ENCODE data around the gene STRADA. TPM values are rescaled to one million over a fixed set of nuclear protein-coding genes. Genes with fewer than 3 reads are reported as not detected.

The STRADA gene, protein sequence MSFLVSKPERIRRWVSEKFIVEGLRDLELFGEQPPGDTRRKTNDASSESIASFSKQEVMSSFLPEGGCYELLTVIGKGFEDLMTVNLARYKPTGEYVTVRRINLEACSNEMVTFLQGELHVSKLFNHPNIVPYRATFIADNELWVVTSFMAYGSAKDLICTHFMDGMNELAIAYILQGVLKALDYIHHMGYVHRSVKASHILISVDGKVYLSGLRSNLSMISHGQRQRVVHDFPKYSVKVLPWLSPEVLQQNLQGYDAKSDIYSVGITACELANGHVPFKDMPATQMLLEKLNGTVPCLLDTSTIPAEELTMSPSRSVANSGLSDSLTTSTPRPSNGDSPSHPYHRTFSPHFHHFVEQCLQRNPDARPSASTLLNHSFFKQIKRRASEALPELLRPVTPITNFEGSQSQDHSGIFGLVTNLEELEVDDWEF
- 13.1 and 17.3 TPM in 2 replicates for polyA plus RNA-seq

DNA sequence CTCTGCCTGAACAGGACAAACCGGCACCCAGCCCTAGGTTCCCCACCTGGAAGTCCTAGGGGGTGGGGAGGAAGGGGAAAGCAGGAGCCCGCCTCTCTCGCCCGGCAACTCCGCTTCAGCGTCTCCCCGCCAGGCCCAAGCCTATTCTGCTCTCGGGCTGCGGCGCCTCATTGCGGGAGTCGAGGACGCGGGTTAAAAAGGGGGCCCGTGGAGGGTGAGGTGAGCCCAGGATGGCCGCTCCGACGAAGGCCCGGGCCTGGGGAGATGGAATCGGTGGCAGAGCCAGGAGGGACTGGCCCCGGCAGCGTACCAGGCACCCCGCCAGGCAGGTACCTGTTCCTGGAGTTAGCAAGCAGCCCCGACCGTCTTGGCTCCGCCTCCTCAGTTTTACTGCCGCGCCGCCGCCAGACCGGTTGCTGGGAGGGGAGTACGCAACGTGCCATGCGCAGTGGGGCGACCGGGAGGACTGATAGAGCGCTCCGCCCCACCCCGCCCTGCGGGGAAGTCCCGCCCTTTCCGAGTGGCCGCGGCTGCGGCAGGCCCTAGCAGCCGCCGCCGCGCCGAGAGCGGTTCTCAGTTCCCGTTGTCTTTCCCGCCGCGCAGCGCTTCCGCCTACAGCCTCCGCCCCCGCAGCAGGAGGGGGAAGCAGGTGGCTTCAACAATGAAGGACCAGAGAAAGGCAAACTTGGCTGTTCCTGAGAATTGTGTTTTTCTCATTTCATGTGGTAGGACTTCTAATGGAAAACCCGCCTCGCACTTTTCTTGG is at the start of gene STRADA:
Gene STRADA (minus strand): TSS at position 392 of the 766 bp plus-strand sequence. CDS start 13,430 bp downstream, outside the sequence.

DNA sequence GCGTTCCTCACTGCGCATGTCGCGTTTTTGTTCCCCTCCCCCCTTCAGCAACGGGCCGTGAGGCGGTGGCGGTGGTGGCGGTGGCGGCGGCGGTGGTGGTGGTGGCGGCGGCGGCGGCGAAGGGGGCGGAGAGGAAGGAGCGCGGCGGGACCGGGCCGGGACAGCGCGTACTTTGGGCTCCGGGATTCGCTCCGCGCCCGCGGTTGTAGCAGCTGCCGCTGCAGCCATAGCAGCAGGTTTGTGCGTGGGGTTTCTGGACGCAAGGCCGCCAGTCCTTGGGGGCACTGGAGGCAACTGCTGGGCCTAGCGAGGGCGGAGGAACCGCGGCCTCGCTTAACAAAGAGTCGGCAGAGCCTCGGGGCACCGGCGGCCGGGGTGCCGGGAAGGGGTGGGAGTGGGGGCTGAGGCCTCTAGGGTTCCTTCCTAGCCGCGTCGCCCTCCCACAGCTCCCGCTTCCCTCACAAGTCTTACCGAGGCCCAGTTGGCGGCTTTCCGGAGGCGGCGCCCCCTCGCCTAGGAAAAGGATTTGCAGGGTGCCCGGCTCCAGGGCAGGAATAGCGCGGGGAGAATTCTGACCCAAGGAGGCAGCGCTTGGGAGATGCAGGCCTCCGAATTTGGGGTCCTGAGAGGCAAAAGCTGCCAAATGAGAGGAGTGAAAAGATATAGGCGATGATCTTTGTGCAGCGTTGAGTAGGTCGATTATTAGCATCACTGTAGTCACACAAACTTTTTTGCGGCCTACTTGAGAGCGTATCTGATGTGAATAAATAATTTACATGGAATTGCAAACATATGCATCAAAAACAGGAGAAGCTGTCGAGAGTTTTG is 32.8 kb upstream of the STRADA start, which contains the start of gene DDX42:
Gene DDX42 (plus strand): TSS at position 30 of the 828 bp plus-strand sequence. CDS start 12,880 bp downstream, outside the sequence.

DNA sequence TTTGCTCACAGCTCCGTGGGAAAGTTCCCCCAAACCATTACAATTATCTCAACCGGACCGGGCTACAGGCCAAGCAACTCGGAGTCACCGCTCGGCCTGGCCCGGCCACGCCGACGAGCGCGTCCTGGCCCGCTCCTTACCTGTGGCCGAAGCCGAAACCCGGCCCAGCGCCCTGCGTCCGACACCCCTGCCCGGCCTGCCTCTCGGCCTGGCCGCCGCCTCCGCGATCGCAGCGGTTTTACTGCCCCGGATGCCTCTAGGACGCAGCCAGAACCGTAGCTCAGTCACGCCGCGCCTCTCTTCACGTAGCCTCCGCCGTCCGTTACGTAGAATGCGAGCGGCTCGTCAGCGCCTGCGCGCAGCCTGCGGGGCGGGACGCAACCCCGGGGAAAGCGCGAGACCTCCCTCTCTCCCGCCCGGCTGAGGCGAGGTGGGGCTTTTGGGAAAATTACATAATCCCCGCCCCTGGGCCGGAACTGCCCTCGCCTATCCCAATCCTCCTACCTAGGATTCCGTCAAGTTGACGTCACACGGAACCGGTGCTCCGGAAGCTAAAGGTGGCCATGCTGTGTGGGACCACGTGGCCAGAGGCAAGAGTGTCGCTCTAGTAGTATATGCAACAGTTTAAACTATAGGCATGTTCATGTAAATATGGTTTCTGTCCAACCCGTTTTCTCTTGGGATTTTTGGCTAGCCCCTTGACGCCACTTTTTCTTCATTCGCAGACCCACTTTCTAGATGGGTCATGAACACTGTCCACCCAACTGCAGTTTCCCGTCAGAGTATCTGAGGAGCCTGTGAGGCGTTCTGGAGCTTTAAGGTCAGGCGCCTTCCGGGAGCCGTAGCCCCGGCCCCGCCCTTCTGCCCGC is 31.9 kb upstream of the STRADA start, which contains the start of gene CCDC47:
Gene CCDC47 (minus strand): TSS at position 326 of the 869 bp plus-strand sequence. CDS start 7,422 bp downstream, outside the sequence.

DNA sequence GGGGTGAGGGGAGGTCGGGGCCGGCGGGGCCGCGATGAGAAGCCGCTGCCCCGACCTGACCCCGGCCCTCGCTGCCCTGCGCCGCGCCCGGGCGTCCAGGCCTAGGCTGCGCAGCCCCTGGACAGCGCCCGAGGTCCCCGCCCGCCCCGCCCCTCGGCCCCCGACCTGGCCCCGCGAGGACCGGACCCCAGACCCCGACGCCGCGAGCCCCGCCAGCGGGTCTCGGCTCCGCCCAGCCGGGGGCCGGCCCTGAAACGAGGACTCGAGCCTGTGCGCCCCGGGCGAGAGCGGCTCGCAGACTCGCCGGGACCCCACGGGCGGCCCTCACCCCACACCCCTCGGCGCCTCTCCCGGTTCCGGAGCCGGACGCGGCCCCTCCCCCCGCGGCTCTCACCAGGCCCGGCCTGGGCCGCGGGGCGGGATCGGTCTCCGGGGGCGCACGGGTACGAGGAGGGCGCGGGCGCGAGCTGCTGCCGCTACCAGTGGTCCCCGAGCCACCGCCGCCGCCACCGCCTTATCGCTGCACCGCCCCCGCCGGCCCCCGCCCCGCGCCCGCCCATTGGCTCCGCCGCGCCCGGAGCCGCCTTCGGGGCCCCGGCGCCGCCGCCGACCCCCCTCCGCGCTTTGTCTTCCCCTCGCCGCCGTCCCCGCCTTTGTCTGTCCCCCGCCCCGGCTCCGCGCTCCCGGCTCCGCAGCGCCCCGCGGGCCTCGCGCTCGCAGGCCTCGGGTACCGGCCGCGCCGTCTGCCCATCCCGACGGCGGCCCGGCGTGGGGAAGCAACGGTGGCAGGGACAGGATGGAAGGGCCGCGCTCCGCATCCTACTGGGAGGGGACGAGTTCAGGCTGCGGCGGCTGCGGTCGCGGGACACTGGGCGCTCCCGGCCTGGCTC is 41.7 kb downstream of the STRADA start, which contains the start of gene LIMD2:
Gene LIMD2 (minus strand): TSS at position 488 of the 890 bp plus-strand sequence. CDS start 827 bp downstream, outside the sequence.

Other genes with a start within 250 kb of the STRADA start
- 0.34 and 0.81 TPM in 2 replicates for gene KCNH6, start 218.4 kb downstream of the STRADA start, polyA plus RNA-seq
- gene DCAF7, start 191.3 kb downstream of the STRADA start, polyA plus RNA-seq = 11.3 and 13.1 TPM in 2 replicates
- gene TACO1, start 140.9 kb downstream of the STRADA start, polyA plus RNA-seq = 13.7 and 16.8 TPM in 2 replicates
- gene MAP3K3, start 119.4 kb downstream of the STRADA start, polyA plus RNA-seq = 0.35 and 0.85 TPM in 2 replicates
- gene LIMD2, start 41.7 kb downstream of the STRADA start, polyA plus RNA-seq = 0.11 and 1.1 TPM in 2 replicates
- gene CCDC47, start 31.8 kb upstream of the STRADA start, polyA plus RNA-seq = 70.6 and 83.0 TPM in 2 replicates
- gene DDX42, start 32.4 kb upstream of the STRADA start, polyA plus RNA-seq = 26.0 and 30.9 TPM in 2 replicates
- gene PSMC5, start 85.6 kb upstream of the STRADA start, polyA plus RNA-seq = 189 and 271 TPM in 2 replicates
- 9.9 and 16.4 TPM in 2 replicates for gene FTSJ3, start 85.9 kb upstream of the STRADA start, polyA plus RNA-seq
- 0.27 and 1.8 TPM in 2 replicates for gene SMARCD2, start 100.9 kb upstream of the STRADA start, polyA plus RNA-seq
- not detected in 2 replicates for gene CSH2, start 131.9 kb upstream of the STRADA start, polyA plus RNA-seq
- not detected in 2 replicates for gene GH2, start 140.1 kb upstream of the STRADA start, polyA plus RNA-seq
- not detected in 2 replicates for gene CSH1, start 154.8 kb upstream of the STRADA start, polyA plus RNA-seq
- not detected in 2 replicates for gene CSHL1, start 169.5 kb upstream of the STRADA start, polyA plus RNA-seq
- gene GH1, start 177.0 kb upstream of the STRADA start, polyA plus RNA-seq = not detected in 2 replicates
- not detected in 2 replicates for gene CD79B, start 190.5 kb upstream of the STRADA start, polyA plus RNA-seq
- 0.10 TPM in 1 of 2 replicates, not detected in the other for gene SCN4A, start 231.1 kb upstream of the STRADA start, polyA plus RNA-seq

All from Purkinje cell (primary cell).